Lower leg skin (tissue), 3 donors: ENCODE measurements around the gene PRR7.

Experiments
- CTCF ChIP-seq, 3 donors: fragments of 450-650 bp; IDR thresholded peaks; one replicate each; pipeline ENCODE4 v1.5.1; 2016; ENCODE audit warnings: antibody characterized with exemption in 3 of 3, mild to moderate bottlenecking in 3 of 3, moderate library complexity in 2 of 3
- POLR2A ChIP-seq, 2 donors: fragments of 450-650 bp; IDR thresholded peaks; one replicate each; pipeline ENCODE4 v1.6.1; 2016 to 2017; ENCODE audit warnings: antibody characterized with exemption in 2 of 2, mild to moderate bottlenecking in 1 of 2, moderate library complexity in 1 of 2

GRCh38 chr5:177497292-177498012 lies 50.8 kb downstream of the PRR7 start, which contains the start of gene PDLIM7:
- no peak for TF ChIP-seq POLR2A (IDR thresholded peaks at IDR 0.05)
- TF ChIP-seq CTCF (IDR thresholded peaks at IDR 0.05), result no peak
